ENCODE measurements around the gene ADAMTSL5.

DNA sequence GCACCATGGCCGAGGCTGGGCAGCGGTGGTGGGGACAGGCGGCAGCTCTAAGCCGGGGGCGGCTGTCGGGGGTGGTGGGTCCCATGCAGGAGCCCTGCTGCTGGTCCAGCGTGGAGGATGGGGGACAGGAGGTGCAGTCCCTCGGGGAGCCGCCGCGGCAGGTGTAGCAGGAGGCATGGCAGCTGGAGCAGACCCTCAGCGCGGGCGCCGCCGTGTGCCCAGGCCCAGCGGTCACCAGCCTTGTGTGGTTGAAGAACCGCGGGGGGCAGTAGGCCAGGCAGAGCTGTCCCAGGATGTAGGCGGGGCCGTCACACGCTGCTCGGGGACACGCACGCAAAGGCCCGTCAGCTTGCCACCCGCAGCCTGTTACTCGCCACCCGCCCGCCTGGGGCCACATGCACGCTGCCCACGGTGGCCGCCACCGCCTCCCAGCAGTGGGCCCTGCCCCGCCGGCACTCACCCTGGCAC is 30.9 kb downstream of the ADAMTSL5 start:
- TF ChIP-seq POLR2AphosphoS5 (IDR thresholded peaks at IDR 0.05): no peak
- TF ChIP-seq, protein P1, sequence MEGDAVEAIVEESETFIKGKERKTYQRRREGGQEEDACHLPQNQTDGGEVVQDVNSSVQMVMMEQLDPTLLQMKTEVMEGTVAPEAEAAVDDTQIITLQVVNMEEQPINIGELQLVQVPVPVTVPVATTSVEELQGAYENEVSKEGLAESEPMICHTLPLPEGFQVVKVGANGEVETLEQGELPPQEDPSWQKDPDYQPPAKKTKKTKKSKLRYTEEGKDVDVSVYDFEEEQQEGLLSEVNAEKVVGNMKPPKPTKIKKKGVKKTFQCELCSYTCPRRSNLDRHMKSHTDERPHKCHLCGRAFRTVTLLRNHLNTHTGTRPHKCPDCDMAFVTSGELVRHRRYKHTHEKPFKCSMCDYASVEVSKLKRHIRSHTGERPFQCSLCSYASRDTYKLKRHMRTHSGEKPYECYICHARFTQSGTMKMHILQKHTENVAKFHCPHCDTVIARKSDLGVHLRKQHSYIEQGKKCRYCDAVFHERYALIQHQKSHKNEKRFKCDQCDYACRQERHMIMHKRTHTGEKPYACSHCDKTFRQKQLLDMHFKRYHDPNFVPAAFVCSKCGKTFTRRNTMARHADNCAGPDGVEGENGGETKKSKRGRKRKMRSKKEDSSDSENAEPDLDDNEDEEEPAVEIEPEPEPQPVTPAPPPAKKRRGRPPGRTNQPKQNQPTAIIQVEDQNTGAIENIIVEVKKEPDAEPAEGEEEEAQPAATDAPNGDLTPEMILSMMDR (IDR thresholded peaks at IDR 0.05; ENCODE audit: poor library complexity, severe bottlenecking): no peak
- TF ChIP-seq EZH2 (IDR thresholded peaks at IDR 0.05; ENCODE audit: borderline replicate concordance, insufficient read depth, low read length, poor library complexity, severe bottlenecking): no peak
- TF ChIP-seq, protein P2, sequence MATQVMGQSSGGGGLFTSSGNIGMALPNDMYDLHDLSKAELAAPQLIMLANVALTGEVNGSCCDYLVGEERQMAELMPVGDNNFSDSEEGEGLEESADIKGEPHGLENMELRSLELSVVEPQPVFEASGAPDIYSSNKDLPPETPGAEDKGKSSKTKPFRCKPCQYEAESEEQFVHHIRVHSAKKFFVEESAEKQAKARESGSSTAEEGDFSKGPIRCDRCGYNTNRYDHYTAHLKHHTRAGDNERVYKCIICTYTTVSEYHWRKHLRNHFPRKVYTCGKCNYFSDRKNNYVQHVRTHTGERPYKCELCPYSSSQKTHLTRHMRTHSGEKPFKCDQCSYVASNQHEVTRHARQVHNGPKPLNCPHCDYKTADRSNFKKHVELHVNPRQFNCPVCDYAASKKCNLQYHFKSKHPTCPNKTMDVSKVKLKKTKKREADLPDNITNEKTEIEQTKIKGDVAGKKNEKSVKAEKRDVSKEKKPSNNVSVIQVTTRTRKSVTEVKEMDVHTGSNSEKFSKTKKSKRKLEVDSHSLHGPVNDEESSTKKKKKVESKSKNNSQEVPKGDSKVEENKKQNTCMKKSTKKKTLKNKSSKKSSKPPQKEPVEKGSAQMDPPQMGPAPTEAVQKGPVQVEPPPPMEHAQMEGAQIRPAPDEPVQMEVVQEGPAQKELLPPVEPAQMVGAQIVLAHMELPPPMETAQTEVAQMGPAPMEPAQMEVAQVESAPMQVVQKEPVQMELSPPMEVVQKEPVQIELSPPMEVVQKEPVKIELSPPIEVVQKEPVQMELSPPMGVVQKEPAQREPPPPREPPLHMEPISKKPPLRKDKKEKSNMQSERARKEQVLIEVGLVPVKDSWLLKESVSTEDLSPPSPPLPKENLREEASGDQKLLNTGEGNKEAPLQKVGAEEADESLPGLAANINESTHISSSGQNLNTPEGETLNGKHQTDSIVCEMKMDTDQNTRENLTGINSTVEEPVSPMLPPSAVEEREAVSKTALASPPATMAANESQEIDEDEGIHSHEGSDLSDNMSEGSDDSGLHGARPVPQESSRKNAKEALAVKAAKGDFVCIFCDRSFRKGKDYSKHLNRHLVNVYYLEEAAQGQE (IDR thresholded peaks at IDR 0.05; ENCODE audit: borderline replicate concordance): no peak
- no peak for TF ChIP-seq RAD21 (conservative IDR thresholded peaks at IDR 0.05)
- TF ChIP-seq MXI1 (conservative IDR thresholded peaks at IDR 0.05; ENCODE audit: poor library complexity, severe bottlenecking): no peak
- no peak for TF ChIP-seq EP300 (conservative IDR thresholded peaks at IDR 0.05; ENCODE audit: poor library complexity, severe bottlenecking)
- no peak for TF ChIP-seq TAF1 (IDR thresholded peaks at IDR 0.05; ENCODE audit: low read depth)

All from neural cell (in vitro differentiated cells).